HG02642 (cell line): ENCODE results near the gene CERS4.
"Not testable (repeated sequence)": the region's sequence is repeated elsewhere in the genome, so short reads cannot be mapped to it uniquely, and the experiment has no call there.

ENCODE experiments used
- ATAC-seq: cut with Tn5 transposase; IDR thresholded peaks from one replicate; pipeline ENCODE4 v1.9.1; 2021; ENCODE audit warnings: mild to moderate bottlenecking; ENCODE audit not compliant: unreplicated experiment, poor library complexity

CERS4 gene

DNA sequence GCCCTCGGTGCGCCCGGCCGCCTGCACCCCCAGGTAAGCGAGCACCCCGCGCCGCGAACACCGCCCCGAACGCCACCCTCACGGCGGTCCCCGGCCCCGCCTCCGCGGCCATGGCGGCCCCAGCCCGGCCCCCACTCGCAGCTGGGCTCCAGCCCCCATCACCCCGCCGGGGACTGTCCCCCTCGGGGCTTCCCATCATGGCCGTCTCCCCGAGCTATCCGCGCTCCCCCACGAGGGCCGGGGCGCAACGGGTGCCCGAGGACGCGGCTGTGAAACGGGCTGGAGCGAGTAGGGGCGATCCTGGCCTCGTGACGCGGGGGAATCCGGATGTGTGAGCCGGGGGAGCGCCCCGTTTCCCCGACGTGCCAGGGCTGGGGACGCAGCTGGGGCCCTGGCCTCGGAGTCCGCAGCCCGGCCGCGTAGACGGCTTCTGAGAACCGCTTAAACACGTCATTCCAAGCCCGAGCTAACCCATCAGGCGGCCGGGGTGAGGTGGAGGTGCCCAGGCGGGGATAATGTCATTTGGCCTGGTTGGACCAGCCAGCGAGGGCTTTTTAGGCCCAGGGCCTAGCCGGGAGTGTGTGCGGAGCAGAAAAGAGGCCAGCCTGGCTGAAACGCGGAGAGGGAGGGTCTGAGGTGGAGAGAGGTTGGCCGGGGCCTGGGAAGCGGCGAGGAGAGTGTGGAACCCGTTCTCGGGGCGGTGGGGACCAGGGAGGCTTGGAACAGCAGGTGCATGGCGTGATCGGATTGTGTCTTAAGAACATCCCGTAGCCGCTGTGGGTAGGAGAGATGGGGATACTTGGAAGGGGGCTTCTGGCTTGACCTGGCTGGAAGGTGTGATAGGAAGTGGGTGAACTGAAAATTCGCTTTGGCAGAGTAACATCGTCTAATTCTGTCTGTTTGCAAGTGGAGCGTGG is 550 bp downstream of the CERS4 start:
- ATAC-seq = peak; percentile 73

DNA sequence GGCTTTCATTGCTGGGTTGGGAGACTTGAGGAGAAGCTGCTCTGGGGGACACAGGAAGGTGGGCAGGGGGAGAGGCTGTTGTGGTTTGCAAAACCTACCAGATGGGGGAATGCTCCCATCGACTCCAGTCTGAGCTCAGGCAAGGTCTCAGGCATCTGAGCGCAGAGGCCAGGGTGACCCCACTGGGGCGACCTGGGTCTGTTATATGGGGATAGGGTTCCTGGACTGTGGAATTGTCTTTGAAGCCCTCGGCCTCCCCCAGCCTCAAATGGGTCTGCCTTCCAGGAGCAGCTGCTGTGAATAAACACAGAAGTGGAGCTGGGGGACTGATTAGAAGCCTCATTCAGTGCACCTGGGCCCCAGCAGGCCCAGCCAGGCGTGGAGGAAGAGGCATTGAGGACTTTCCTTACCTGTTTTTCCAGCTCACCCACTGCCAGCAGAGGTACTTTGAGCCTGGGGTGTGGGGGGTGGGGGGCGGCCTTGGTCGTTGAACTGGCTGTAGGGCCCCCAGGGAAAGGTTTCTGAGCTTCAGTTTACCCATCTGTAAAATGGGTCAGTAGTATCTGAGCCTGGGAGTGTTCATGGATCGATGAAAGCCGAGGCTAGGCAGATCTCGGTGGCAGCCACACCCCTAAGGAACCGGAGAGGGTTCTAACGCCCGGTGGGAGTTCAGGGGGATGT is 1.4 kb downstream of the CERS4 start:
- no peak for ATAC-seq

DNA sequence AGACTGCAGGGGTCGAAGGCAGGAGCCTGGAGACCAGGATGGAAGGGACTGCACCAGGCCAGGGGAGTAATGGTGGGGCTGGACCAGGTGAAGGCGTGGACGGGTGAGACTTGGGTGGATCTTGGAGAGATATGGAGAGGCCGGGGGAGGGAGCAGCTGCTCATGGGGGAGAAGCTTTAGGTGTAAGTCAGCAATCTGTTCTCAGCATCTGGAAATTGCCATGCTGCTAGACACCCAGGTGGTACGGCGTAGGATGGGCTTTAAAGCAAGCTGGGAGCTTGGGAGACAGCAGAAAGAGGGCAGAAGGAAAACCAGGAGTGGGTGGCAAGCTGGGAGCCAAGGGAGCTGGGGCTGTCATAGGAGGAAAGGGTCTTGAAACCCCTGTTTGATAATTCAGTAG is 3.0 kb downstream of the CERS4 start:
- ATAC-seq = no peak

DNA sequence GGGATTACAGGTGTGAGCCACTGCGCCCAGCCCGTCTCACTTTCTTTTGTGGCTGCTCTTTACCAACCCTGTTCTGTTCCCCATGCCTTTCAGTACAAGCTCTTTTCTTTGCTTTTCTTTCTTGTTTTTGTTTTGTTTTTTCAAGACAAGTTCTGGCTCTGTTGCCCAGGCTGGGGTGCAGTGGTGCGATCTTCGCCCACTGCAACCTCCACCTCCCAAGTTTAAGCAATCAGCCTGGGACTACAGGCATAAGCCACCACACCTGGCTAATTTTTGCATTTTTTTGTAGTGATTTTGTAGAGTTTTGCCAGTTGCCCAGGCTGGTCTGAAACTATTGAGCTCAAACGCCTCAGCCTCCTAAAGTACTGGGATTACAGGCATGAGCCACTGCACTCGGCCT is 3.7 kb downstream of the CERS4 start:
- ATAC-seq = no peak

DNA sequence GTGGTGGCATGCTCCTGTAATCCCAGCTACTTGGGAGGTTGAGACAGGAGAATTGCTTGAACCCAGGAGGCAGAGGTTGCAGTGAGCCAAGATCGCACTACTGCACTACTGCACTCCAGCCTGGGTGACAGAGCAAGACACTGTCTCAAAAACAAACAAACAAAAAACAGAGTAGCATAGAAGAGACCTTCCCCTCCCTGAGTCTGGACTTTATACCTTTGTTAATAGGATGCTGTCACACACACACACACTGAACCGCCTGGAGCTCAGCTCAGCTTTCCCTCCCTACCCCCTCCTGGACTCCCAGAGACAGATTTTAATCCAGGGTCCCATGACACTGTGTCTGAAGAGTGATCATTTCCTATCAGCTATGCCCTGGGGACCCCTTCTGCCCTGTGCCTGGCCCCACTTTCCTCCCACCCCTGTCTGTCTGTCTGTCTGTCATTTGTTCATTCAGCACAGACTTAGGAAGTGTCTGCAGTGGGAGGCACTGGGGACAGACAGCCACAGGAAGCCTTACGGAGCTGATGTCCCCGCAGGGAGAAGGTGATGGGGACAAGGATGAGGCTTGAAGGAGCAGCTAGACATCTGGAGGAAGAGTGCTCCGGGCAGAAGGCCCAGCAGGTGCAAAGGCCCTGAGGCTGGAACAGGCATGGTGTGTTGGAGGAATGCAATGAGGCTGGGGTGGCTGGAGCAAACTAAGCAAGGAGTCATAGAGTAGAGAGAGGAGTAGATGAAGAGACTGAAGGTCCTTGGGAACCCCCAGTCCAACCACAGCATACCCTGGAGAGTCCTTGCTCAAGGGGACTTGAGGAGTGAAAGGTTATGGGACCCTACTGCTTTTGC is 4.9 kb downstream of the CERS4 start:
- ATAC-seq = no peak

DNA sequence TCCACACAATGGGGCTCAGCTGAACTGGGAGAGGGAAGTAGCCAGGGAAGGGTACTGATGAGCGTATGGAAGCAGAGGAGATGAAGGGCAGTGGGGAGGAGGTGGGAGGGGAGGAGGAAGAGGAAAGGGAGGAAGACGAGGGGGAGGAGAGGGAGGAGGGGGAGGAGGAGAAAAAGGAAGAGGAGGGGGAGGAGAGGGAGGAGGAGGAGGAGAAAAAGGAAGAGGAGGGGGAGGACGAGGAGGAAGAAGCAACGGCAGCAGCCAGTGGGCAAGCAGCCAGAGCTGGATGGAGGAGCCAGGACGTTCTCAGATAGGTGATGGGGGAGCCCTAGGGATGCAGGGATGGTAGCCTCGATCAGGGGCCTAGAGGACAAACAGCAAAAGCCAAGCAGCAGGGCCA is 5.6 kb downstream of the CERS4 start:
- ATAC-seq = no peak

DNA sequence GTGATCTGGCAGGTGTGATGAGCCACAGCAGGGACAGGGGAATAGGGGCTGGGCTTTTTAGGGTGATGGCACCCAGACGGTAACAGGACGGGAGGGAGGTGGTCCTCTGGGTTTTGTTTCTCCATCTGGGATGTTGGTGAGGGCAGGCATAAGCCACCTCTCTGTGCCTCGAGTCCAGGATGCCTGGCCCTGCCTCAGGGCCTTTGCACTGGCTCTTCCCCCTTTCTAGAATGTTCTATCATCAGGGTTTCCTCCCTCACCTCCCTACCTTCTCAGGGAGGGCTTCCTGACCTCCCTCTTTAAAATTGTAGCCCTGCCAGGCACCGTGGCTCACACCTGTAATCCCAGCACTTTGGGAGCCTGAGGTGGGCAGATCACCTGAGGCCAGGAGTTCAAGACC is 6.6 kb downstream of the CERS4 start:
- ATAC-seq = no peak

DNA sequence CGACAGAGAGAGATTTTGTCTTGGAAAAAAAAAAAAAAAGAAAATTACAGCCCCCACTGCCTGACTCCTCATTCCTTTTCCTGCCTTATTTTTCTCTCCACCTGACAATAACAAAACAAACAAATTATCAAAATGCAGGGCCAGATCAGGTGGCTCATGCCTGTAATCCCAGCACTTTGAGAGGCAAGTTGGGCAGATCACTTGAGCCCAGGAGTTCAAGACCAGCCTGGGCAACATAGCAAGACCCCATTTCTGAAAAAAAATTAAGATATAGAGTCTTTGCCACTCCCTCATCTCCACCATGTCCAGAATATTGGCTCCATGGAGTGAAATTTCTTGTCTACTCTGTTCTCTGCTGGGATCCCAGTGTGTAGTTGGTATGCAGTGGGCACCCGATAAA is 7.2 kb downstream of the CERS4 start:
- no peak for ATAC-seq

DNA sequence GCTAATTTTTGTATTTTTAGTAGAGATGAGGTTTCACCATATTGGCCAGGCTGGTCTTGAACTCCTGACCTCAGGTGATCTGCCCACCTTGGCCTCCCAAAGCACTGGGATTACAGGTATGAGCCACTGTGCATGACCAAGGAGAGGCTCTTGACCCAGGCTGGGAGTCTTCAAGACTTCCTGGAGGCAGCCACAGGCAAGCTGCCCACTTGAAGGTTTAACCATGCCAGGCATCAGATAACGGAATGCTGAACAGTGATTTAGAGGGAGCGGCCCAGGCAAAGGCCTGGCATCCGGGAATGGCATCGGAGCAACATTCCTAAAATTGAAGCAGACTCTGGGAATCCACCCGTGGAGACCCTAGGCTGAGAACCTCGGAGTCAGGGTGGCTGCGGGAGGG is 9.0 kb downstream of the CERS4 start:
- not testable (repeated sequence) for ATAC-seq

DNA sequence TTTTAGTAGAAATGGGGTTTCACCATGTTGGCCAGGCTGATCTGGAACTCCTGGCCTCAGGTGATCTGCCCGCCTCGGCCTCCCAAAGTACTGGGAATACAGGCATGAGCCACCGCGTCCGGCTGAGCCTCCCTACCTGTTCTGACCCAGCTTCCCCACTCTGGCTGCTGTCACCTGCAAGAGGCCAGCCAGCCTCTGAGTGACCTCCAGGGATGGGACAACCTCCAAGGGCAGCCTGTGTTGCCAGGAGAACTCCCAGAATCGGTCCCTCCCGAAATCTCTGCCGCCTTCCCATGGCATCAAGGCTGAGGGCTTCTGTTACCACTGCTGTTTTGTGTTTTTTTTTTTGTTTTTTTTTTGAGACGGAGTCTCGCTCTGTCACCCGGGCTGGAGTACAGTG is 11.3 kb downstream of the CERS4 start:
- ATAC-seq = no peak

DNA sequence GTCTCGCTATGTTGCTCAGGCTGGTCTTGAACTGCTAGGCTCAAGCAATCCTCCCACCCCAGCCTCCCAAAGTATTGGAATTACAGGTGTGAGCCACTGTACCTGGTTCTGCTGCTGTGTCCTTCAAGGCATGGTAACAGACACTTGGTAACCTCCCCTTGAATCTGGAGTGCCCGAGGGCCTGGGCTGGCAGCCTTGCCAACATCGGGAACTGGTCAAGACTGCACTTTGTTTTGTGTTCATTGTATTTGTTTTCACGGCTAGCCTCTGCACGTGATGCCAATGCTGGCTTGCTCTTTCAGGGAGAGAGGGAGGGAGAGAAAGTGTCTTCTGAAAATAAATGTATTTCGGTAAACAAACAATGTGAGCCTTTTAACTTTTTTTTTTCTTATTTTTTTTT is 12.0 kb downstream of the CERS4 start:
- no peak for ATAC-seq

DNA sequence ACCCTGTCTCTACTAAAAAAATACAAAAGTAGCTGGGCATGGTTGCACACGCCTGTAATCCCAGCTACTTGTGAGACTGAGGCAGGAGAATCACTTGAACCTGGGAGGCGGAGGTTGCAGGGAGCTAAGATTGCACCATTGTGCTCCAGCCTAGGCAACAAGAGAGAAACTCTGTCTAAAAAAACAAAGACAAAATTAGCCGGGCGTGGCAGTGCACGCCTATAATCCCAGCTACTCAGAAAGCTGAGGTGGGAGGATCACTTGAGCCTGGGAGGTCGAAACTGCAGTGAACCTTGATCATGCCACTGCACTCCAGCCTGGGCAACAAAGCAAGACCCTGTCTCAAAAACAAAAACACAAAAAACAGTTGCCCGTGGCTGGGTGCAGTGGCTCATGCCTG is 14.3 kb downstream of the CERS4 start:
- ATAC-seq = not testable (repeated sequence)

DNA sequence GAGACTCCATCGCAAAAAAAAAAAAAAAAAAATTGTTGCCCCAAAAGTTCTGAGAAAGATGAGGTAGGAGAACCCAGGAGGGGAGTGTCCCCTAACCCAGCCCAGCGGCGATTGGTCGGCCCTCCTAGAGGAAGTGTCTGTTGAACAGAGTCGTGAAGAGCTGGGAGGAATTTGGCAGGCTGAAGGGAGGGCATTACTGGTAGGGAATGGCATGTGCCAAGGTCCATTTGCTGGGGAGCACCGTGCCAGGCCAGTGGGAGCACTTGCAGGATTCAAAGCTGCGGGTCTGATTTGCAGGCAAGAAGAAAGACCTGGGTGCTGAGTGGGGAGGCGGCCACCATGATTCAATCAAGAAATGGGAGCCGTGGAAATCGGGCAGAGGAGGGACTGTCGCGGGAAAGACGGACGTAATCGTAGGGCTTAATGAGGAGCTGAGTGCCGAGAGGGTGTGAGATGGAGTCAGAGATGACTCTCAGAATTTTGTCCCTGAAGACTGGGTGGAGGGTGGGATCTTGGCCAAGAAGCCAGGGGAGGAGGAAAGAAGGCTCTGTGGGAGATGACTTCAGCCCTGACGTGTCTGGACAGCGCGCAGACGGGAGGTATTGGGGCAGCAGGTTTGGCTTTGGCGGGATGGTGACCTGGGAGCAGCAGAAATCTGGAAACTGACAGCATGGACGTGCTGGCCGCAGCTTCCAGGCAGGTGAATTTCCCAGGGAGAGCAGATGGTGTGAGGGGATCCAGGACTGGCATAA is 15.4 kb downstream of the CERS4 start:
- no peak for ATAC-seq

DNA sequence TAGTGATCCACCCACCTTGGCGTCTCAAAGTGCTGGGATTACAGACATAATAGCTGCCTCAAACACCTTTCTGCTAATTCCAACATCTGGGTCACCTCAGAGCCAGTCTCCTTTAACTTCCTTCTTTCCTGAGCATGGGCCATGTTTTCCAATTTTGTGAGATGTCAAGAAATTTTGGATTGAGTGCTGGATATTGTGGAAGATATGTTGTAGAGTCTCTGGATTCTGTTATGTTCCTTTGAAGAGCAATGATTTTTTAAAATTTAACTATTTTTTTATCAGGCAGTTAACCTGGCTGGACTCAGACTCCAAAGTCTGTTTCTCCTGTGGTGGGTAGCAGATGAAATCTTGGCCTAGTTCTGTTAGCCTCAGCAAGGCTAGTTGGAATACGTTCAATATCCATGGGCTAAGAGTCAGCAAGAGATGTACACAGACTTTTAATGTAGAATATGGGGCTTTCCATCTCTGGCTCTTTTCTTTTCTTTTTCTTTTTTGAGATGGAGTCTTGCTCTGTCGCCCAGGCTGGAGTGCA is 22.0 kb downstream of the CERS4 start:
- no peak for ATAC-seq

DNA sequence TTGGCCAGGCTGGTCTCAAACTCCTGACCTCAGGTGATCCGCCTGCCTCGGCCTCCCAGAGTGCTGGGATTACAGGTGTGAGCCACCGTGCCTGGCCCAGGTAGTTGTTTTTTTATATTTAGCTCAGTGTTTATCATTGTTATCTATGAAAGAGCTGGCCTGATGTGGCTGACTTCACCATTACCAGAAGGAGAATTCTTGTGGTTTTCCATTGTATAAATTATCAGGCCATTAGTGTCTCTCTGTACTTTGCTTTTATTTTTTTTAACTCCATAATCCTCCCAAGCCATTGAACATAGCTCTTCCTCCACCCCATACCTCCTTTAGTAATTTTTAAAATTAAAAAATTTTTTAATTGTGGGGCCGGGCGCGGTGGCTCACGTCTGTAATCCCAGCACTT is 24.2 kb downstream of the CERS4 start:
- ATAC-seq = no peak

DNA sequence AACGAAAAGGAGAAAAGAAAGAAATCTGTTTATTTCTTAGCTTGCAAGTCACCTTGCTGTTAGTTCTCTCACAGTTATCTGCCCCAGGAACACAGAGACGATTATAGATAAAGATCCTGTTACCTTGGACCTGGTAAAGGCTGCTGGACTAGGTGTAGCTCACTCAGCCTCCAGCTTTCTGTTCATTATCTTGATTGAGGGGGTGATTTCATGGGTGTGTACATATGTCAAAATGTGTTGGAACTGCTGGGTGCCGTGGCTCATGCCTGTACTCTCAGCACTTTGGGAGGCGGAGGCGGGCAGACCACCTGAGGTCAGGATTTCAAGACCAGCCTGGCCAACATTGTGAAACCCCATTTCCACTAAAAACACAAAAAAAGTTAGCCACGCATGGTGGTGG is 27.9 kb downstream of the CERS4 start:
- no peak for ATAC-seq

DNA sequence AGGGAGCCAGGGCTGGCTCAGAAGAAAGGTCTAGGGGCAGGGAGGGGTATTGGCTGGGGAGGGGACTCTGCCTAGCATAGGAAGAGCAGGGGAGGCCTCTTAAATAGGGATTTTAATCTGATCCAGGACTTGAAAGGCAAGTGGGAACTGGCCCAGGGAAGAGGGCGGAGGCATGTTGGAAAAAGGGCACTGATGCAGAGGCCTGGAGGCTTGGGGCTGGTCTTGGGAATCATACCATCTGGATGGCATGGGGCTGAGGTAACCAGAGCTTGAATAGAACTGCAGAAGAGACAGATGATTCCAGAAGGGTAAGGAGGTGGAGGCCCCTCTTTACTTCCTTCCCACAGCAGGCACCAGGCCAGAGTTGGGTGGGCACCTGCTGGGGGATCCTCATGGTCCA is 29.1 kb downstream of the CERS4 start:
- no peak for ATAC-seq

DNA sequence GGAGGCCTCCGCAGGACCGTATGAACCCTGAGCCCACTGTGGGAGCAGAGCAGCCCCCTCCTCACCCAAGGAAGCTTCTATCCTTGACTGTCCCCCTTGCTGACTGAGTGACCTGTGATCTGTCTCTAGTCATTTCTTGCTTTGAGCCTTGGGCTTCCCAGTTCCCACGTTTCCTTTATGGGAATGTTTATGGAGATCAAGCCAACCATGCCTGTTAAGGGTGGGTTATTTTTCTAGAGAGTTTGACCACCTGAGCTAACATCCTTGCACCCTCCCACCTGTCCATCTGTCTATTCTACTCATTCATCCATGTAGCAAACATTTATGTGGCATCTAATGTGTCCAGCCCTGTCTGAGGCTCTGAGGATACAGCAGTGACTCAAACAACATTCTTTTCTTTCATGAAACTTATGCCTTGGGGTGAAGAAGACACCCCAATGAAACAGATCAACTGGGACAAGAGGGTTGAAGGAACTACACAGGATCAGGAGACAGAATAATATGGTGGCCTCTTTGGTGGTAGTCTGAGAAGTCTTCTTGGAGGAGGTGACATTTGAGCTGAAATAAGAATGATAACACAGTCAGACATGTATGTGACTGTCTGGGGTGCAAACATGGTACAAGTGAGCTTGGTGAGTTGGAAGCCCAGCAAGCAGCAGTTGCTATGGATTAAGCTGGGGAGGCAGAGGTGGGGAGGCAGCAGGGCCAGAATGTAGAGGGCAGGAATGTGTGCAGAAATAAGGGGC is 30.5 kb downstream of the CERS4 start:
- no peak for ATAC-seq
